Neural cell (in vitro differentiated cells): Measurements from ENCODE around the gene GPATCH4.

Experiments used
- CTCF ChIP-seq: fragments of 450-650 bp; IDR thresholded peaks from 2 replicates; pipeline ENCODE4 v1.5.1; 2014; ENCODE audit warnings: antibody characterized with exemption, mild to moderate bottlenecking, moderate library complexity; ENCODE audit not compliant: poor library complexity, severe bottlenecking
- EP300 ChIP-seq: fragments of 450-650 bp; conservative IDR thresholded peaks from 2 replicates; pipeline ENCODE4 v1.6.1; 2014; ENCODE audit warnings: antibody characterized with exemption, mild to moderate bottlenecking, moderate library complexity; ENCODE audit not compliant: poor library complexity, severe bottlenecking
- EZH2 ChIP-seq: fragments of 200-600, 300-800 bp; shearing (Covaris generic), sonication (generic); IDR thresholded peaks from 2 replicates; pipeline ENCODE4 v1.6.1; 2014; ENCODE audit warnings: antibody characterized with exemption, low read length, borderline replicate concordance, mild to moderate bottlenecking; ENCODE audit not compliant: insufficient read depth, poor library complexity, severe bottlenecking
- MXI1 ChIP-seq: fragments of 450-650 bp; conservative IDR thresholded peaks from 2 replicates; pipeline ENCODE4 v1.6.1; 2014; ENCODE audit warnings: antibody characterized with exemption, mild to moderate bottlenecking; ENCODE audit not compliant: poor library complexity, severe bottlenecking
- POLR2AphosphoS5 ChIP-seq: IDR thresholded peaks from 2 replicates; pipeline ENCODE4 v1.6.1; 2012
- RAD21 ChIP-seq: fragments of 450-650 bp; conservative IDR thresholded peaks from 2 replicates; pipeline ENCODE4 v1.6.1; 2014; ENCODE audit warnings: antibody characterized with exemption, mild to moderate bottlenecking, moderate library complexity
- SMC3 ChIP-seq: fragments of 450-650 bp; conservative IDR thresholded peaks from 2 replicates; pipeline ENCODE4 v1.6.1; 2014; ENCODE audit warnings: antibody characterized with exemption, mild to moderate bottlenecking, moderate library complexity; ENCODE audit not compliant: poor library complexity
- TAF1 ChIP-seq: IDR thresholded peaks from 2 replicates; pipeline ENCODE4 v1.6.1; 2012; ENCODE audit warnings: low read depth
- TF ChIP-seq, protein P1 (sequence below): IDR thresholded peaks from 2 replicates; pipeline ENCODE4 v1.6.1; 2012; ENCODE audit warnings: borderline replicate concordance

GRCh38 chr1:156599811-156600210 lies 1.5 kb downstream of the GPATCH4 start:
- TF ChIP-seq RAD21, result no peak
- no peak for TF ChIP-seq TAF1
- TF ChIP-seq CTCF, result no peak
- no peak for TF ChIP-seq MXI1
- no peak for TF ChIP-seq EZH2
- TF ChIP-seq EP300, result no peak
- TF ChIP-seq POLR2AphosphoS5, result no peak
- TF ChIP-seq, protein P1, sequence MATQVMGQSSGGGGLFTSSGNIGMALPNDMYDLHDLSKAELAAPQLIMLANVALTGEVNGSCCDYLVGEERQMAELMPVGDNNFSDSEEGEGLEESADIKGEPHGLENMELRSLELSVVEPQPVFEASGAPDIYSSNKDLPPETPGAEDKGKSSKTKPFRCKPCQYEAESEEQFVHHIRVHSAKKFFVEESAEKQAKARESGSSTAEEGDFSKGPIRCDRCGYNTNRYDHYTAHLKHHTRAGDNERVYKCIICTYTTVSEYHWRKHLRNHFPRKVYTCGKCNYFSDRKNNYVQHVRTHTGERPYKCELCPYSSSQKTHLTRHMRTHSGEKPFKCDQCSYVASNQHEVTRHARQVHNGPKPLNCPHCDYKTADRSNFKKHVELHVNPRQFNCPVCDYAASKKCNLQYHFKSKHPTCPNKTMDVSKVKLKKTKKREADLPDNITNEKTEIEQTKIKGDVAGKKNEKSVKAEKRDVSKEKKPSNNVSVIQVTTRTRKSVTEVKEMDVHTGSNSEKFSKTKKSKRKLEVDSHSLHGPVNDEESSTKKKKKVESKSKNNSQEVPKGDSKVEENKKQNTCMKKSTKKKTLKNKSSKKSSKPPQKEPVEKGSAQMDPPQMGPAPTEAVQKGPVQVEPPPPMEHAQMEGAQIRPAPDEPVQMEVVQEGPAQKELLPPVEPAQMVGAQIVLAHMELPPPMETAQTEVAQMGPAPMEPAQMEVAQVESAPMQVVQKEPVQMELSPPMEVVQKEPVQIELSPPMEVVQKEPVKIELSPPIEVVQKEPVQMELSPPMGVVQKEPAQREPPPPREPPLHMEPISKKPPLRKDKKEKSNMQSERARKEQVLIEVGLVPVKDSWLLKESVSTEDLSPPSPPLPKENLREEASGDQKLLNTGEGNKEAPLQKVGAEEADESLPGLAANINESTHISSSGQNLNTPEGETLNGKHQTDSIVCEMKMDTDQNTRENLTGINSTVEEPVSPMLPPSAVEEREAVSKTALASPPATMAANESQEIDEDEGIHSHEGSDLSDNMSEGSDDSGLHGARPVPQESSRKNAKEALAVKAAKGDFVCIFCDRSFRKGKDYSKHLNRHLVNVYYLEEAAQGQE, result no peak
- TF ChIP-seq SMC3, result no peak
